CD14-positive monocyte (primary cell): ENCODE measurements around the gene DDX39A. TPM values are rescaled to one million over a fixed set of nuclear protein-coding genes. Genes with fewer than 3 reads are reported as not detected.

Source experiments
- DNase-seq, 3 donors: peaks; one replicate each; pipeline ENCODE4 v3.0.0-alpha.2; 2011 to 2022
- H2AFZ ChIP-seq: 2 replicates; pipeline ENCODE4 v1.6.0; 2012; ENCODE audit warnings: mild to moderate bottlenecking, low read depth, low read length, inconsistent platforms; ENCODE audit not compliant: insufficient read depth, poor library complexity, severe bottlenecking
- H3K27ac ChIP-seq, 2 donors: 1 replicate in 1 of 2; 2 replicates in 1 of 2; pipeline ENCODE4 v1.5.1; 2012 to 2013; ENCODE audit warnings: low read length in 2 of 2, control low read depth in 1 of 2, inconsistent platforms in 1 of 2, low read depth in 1 of 2, mild to moderate bottlenecking in 1 of 2
- H3K27me3 ChIP-seq, 2 donors: one replicate each; pipeline versions ENCODE4 v1.6.0 to v1.6.1; 2011 to 2013; ENCODE audit warnings: low read length in 2 of 2; ENCODE audit not compliant: control insufficient read depth in 2 of 2, insufficient read depth in 2 of 2
- H3K36me3 ChIP-seq, 2 donors: replicated peaks in 1 of 2; 1 replicate in 1 of 2; 2 replicates in 1 of 2; pipeline versions ENCODE4 v1.5.1 to v1.6.1; 2012 to 2013; ENCODE audit warnings: low read length in 2 of 2, control low read depth in 1 of 2, inconsistent platforms in 1 of 2, mild to moderate bottlenecking in 1 of 2; ENCODE audit not compliant: insufficient read depth in 2 of 2, control insufficient read depth in 1 of 2
- H3K4me1 ChIP-seq, 2 donors: 1 replicate in 1 of 2; 2 replicates in 1 of 2; pipeline versions ENCODE4 v1.5.1 to v1.6.1; 2012 to 2013; ENCODE audit warnings: low read length in 2 of 2, control low read depth in 1 of 2, inconsistent platforms in 1 of 2, mild to moderate bottlenecking in 1 of 2, moderate library complexity in 1 of 2; ENCODE audit not compliant: insufficient read depth in 2 of 2, control insufficient read depth in 1 of 2
- H3K4me2 ChIP-seq: replicated peaks from 2 replicates; pipeline ENCODE3; 2012; ENCODE audit warnings: low read length, moderate library complexity, mild to moderate bottlenecking; ENCODE audit not compliant: poor library complexity, severe bottlenecking; ENCODE audit errors: extremely low read depth
- H3K4me3 ChIP-seq, 3 experiments: fragments of 200-600 bp in 1 of 3; sonication (generic) in 1 of 3; replicated peaks in 1 of 3; 1 replicate in 2 of 3; 2 replicates in 1 of 3; pipeline ENCODE4 v1.5.1; 2011 to 2013; ENCODE audit warnings: low read length in 3 of 3, mild to moderate bottlenecking in 3 of 3, control low read depth in 2 of 3, low read depth in 2 of 3, inconsistent platforms in 1 of 3, moderate library complexity in 1 of 3
- H3K79me2 ChIP-seq: 2 replicates; pipeline ENCODE4 v1.6.0; 2012; ENCODE audit warnings: mild to moderate bottlenecking, control low read depth, inconsistent platforms, low read length, moderate library complexity; ENCODE audit not compliant: insufficient read depth
- H3K9ac ChIP-seq: 2 replicates; pipeline ENCODE4 v1.6.0; 2017; ENCODE audit warnings: low read length, mild to moderate bottlenecking; ENCODE audit not compliant: insufficient read depth, poor library complexity, severe bottlenecking
- H3K9me3 ChIP-seq, 2 donors: replicated peaks in 1 of 2; 1 replicate in 1 of 2; 2 replicates in 1 of 2; pipeline versions ENCODE4 v1.5.1 to v1.6.1; 2012 to 2013; ENCODE audit warnings: low read length in 2 of 2, control low read depth in 1 of 2; ENCODE audit not compliant: control insufficient read depth in 1 of 2, insufficient read depth in 1 of 2
- H4K20me1 ChIP-seq: 2 replicates; pipeline ENCODE4 v1.6.0; 2012; ENCODE audit warnings: mild to moderate bottlenecking, low read length, control low read depth, moderate library complexity; ENCODE audit not compliant: insufficient read depth
- H3K27ac Mint-ChIP-seq, 7 donors: one replicate each; pipeline ENCODE4 v1.8.0; 2020; ENCODE audit warnings: mild to moderate bottlenecking in 7 of 7, mixed read lengths in 7 of 7, moderate library complexity in 6 of 7, inconsistent platforms in 2 of 7
- H3K27me3 Mint-ChIP-seq, 3 donors: one replicate each; pipeline ENCODE4 v1.8.0; 2021 to 2022; ENCODE audit warnings: low read depth in 3 of 3, mild to moderate bottlenecking in 3 of 3, mixed read lengths in 3 of 3, moderate library complexity in 3 of 3, inconsistent platforms in 1 of 3
- H3K36me3 Mint-ChIP-seq, 2 donors: one replicate each; pipeline ENCODE4 v1.8.0; 2020; ENCODE audit warnings: mixed read lengths in 2 of 2, inconsistent platforms in 1 of 2, mild to moderate bottlenecking in 1 of 2
- H3K4me1 Mint-ChIP-seq: one replicate; pipeline ENCODE4 v1.8.0; 2020; ENCODE audit warnings: mild to moderate bottlenecking, mixed read lengths
- H3K4me3 Mint-ChIP-seq, 2 donors: one replicate each; pipeline ENCODE4 v1.8.0; 2020; ENCODE audit warnings: mild to moderate bottlenecking in 2 of 2, mixed read lengths in 2 of 2, moderate library complexity in 1 of 2
- H3K9me3 Mint-ChIP-seq, 7 donors: one replicate each; pipeline ENCODE4 v1.8.0; 2020 to 2022; ENCODE audit warnings: mixed read lengths in 7 of 7, mild to moderate bottlenecking in 6 of 7, moderate library complexity in 6 of 7, inconsistent platforms in 2 of 7
- CTCF ChIP-seq: fragments of 200-600 bp; IDR thresholded peaks from one replicate; pipeline ENCODE4 v1.8.0; 2022; ENCODE audit warnings: antibody characterized with exemption, mild to moderate bottlenecking
- WGBS: methylation state at CpG from one replicate; pipeline ENCODE4 v1.1.5; 2013; ENCODE audit warnings: missing lambda C conversion rate; ENCODE audit not compliant: insufficient coverage; 5-methylcytosine and 5-hydroxymethylcytosine counted together
- intact Hi-C, 2 donors: fragments of 100-400 bp; cut with micrococcal nuclease; formaldehyde crosslinking; loops; one replicate each; pipeline versions ENCODE4 v1.15.0 to v1.15.1; 2023
- polyA minus RNA-seq: library from RNA; depleted of rRNA, polyadenylated mRNA; stranded (reverse); fragments of >200 nt; gene quantifications from 2 replicates; pipeline ENCODE4 v1.2.3, GENCODE V29; 2012
- polyA plus RNA-seq, 3 donors: library from polyadenylated mRNA; depleted of rRNA in 1 of 3; unstranded in 2 of 3; stranded (reverse) in 1 of 3; fragments of 300-500 nt in 2 of 3; fragments of >200 nt in 1 of 3; fragmentation: Illumina TruSeq in 2 of 3; gene quantifications; 1 replicate in 2 of 3; 2 replicates in 1 of 3; pipeline ENCODE4 v1.2.3, GENCODE V29; 2012 to 2021
- total RNA-seq, 12 experiments: library from RNA in 1 of 12; stranded (reverse) in 1 of 12; fragments of 120-200 nt in 1 of 12; gene quantifications; one replicate each; pipeline ENCODE4 v1.2.4 and lab custom pipeline; 2013 to 2026; ENCODE audit warnings: mixed read lengths in 6 of 12, inconsistent platforms in 1 of 12

The DDX39A gene
- 53.2 TPM for total RNA-seq (2013)
- polyA plus RNA-seq: 100 to 1,000 TPM in 1 of 3 donors, 10 to 100 TPM in 2; 78.7 to 187 (median 83.5) TPM
- polyA minus RNA-seq: 51.1 and 84.4 TPM in 2 replicates
- total RNA-seq (lab: John Stamatoyannopoulos, UW): 44.0 to 83.2 (median 60.2) reads per million in 11 experiments

GRCh38 chr19:14419106-14419813 is at the start of gene DDX39A:
Gene DDX39A (minus strand): TSS chr19:14419341. CDS start chr19:14413220, 6,121 bp downstream.
- H3K27me3 ChIP-seq: no peaks in the 10 kb centered on the region
- H3K36me3 Mint-ChIP-seq: peaks cover 9 to 10% of the 10 kb centered on the region in 2 donors
- peaks cover 57 to 67% of the 10 kb centered on the region in 2 donors for H3K4me1 ChIP-seq
- peak within 1 kb of the TSS; percentile 97 to 99 (median 98) for H3K27ac Mint-ChIP-seq
- peaks cover 62% of the 10 kb centered on the region for H3K4me1 Mint-ChIP-seq
- H3K36me3 ChIP-seq: no peaks in the 10 kb centered on the region
- peak within 1 kb of the TSS; percentile 81 for H3K9ac ChIP-seq
- no peak for TF ChIP-seq CTCF
- H3K4me2 ChIP-seq: peak within 1 kb of the TSS; percentile 91
- peaks cover 0 to 1% (median 0%) of the 10 kb centered on the region in 7 donors for H3K9me3 Mint-ChIP-seq
- peak within 1 kb of the TSS; percentile 93 to 95 for H3K4me3 Mint-ChIP-seq
- no peaks in the 10 kb centered on the region for H3K9me3 ChIP-seq
- intact Hi-C loops: no loop called here
- peaks cover 49% of the 10 kb centered on the region for H3K79me2 ChIP-seq
- peak within 1 kb of the TSS; percentile 93 for H3K27ac ChIP-seq
- peak within 1 kb of the TSS; percentile 70 to 95 (median 93) for H3K4me3 ChIP-seq
- H3K27me3 Mint-ChIP-seq: peaks cover 0 to 20% (median 0%) of the 10 kb centered on the region in 3 donors
- peak within 1 kb of the TSS; percentile 87 for H2AFZ ChIP-seq
- under 1% methylated on average over 53 of the region's 57 CpGs for WGBS
- DNase-seq: peak; percentile 99 to 100 (median 99)
- H4K20me1 ChIP-seq: peaks cover 49% of the 10 kb centered on the region

- TF ChIP-seq CTCF: no peak
- Mint-ChIP-seq H3K27me3 (peaks cover 4 to 12% (median 8%) of the 10 kb centered on the region in 3 donors), H3K4me1 (peaks cover 5% of the 10 kb centered on the region), H3K27ac (no peak overlapping the region), H3K9me3 (peaks cover 0 to 3% (median 0%) of the 10 kb centered on the region in 7 donors), H3K4me3 (no peak overlapping the region), H3K36me3 (peaks cover 64 to 91% of the 10 kb centered on the region in 2 donors)
- DNase-seq: no peak
- no peak overlapping the region for H3K27ac ChIP-seq
- H3K4me1 ChIP-seq: peaks cover 11 to 13% of the 10 kb centered on the region in 2 donors
- intact Hi-C loops: loop anchor here in 1 of 2 donors (1.0 kb wide), 1 partner anchor 9 kb away; no protein-coding TSS in a partner anchor
- no peak overlapping the region for H3K4me2 ChIP-seq
- peaks cover 0 to 4% of the 10 kb centered on the region in 2 donors for H3K9me3 ChIP-seq
- peaks cover 70 to 84% of the 10 kb centered on the region in 2 donors for H3K36me3 ChIP-seq
- H3K27me3 ChIP-seq: peaks cover 5 to 7% of the 10 kb centered on the region in 2 donors
- no peak overlapping the region for H3K9ac ChIP-seq
- 61% methylated on average over 7 of the region's 9 CpGs for WGBS
- H4K20me1 ChIP-seq: peaks cover 78% of the 10 kb centered on the region
- H3K4me3 ChIP-seq: no peak overlapping the region
- no peak overlapping the region for H2AFZ ChIP-seq
- H3K79me2 ChIP-seq: no peaks in the 10 kb centered on the region
Observed at GRCh38 chr19:14467816-14468215, 48.7 kb upstream of the DDX39A start.
